ENCODE measurements around the gene KPNB1.

Gene KPNB1

GRCh38 chr17:47705536-47706530 lies 56.1 kb downstream of the KPNB1 start:
- peaks cover 35% of the 10 kb centered on the region for H3K36me3 Mint-ChIP-seq (ENCODE audit: low read depth)
- H3K9me3 Mint-ChIP-seq = no peaks in the 10 kb centered on the region
- no peak overlapping the region for H3K27ac Mint-ChIP-seq
- H3K27me3 Mint-ChIP-seq (ENCODE audit: low read depth) = peaks cover 4% of the 10 kb centered on the region
- no peak overlapping the region for H3K4me3 Mint-ChIP-seq
- H3K4me1 Mint-ChIP-seq = peaks cover 48% of the 10 kb centered on the region
- TF ChIP-seq CTCF (IDR thresholded peaks at IDR 0.05; ENCODE audit: unreplicated experiment in 3 of 3) = no peak

- peaks cover 39% of the 10 kb centered on the region for H3K36me3 Mint-ChIP-seq (ENCODE audit: low read depth)
- H3K9me3 Mint-ChIP-seq = no peaks in the 10 kb centered on the region
- peak overlapping the region in 1 of 3 experiments; percentile 9 for H3K27ac Mint-ChIP-seq
- H3K27me3 Mint-ChIP-seq (ENCODE audit: low read depth) = peaks cover 4% of the 10 kb centered on the region
- TF ChIP-seq CTCF (IDR thresholded peaks at IDR 0.05; ENCODE audit: unreplicated experiment in 3 of 3) = no peak
- peak overlapping the region in 1 of 3 experiments; percentile 15 for H3K4me3 Mint-ChIP-seq
- H3K4me1 Mint-ChIP-seq = peaks cover 37% of the 10 kb centered on the region
Measured at GRCh38 chr17:47707056-47707804, 57.5 kb downstream of the KPNB1 start.

- Mint-ChIP-seq H3K27me3 (ENCODE audit: low read depth) (peaks cover 4% of the 10 kb centered on the region), H3K4me1 (peaks cover 34% of the 10 kb centered on the region), H3K4me3 (no peak overlapping the region), H3K9me3 (no peaks in the 10 kb centered on the region), H3K36me3 (ENCODE audit: low read depth) (peaks cover 39% of the 10 kb centered on the region), H3K27ac (no peak overlapping the region)
- TF ChIP-seq CTCF (IDR thresholded peaks at IDR 0.05; ENCODE audit: unreplicated experiment in 3 of 3) = no peak
Measured at GRCh38 chr17:47707884-47708283, 58.2 kb downstream of the KPNB1 start.

GRCh38 chr17:47708312-47708863 lies 58.7 kb downstream of the KPNB1 start:
- H3K27me3 Mint-ChIP-seq (ENCODE audit: low read depth) = peaks cover 4% of the 10 kb centered on the region
- no peaks in the 10 kb centered on the region for H3K9me3 Mint-ChIP-seq
- H3K27ac Mint-ChIP-seq = no peak overlapping the region
- no peak for TF ChIP-seq CTCF (IDR thresholded peaks at IDR 0.05; ENCODE audit: unreplicated experiment in 3 of 3)
- H3K36me3 Mint-ChIP-seq (ENCODE audit: low read depth) = peaks cover 39% of the 10 kb centered on the region
- peaks cover 34% of the 10 kb centered on the region for H3K4me1 Mint-ChIP-seq
- no peak overlapping the region for H3K4me3 Mint-ChIP-seq

- Mint-ChIP-seq H3K4me1 (peaks cover 34% of the 10 kb centered on the region), H3K9me3 (no peaks in the 10 kb centered on the region), H3K27me3 (ENCODE audit: low read depth) (peaks cover 7% of the 10 kb centered on the region), H3K27ac (no peak overlapping the region), H3K4me3 (no peak overlapping the region), H3K36me3 (ENCODE audit: low read depth) (peaks cover 39% of the 10 kb centered on the region)
- TF ChIP-seq CTCF (IDR thresholded peaks at IDR 0.05; ENCODE audit: unreplicated experiment in 3 of 3) = no peak
Measured at GRCh38 chr17:47708864-47709541, 59.3 kb downstream of the KPNB1 start.
